Activated T-cell treated with anti-CD3 and anti-CD28 coated beads, Interleukin-2, amount 50 U/mL, for 48 hours (primary cell): ENCODE measurements around the gene SIGLEC12.
A peak's percentile ranks its signal among the peaks of the same experiment; 100 is the strongest.
"Not testable (repeated sequence)": the region's sequence is repeated elsewhere in the genome, so short reads cannot be mapped to it uniquely, and the experiment has no call there.

ENCODE experiments used
- DNase-seq, 2 experiments: peaks; one replicate each; pipeline ENCODE4 v3.0.0-alpha.2; 2020

Gene SIGLEC12

GRCh38 chr19:51479531-51480331 lies 21.9 kb downstream of the SIGLEC12 start:
- peak; percentile 52 to 59 for DNase-seq

- no peak for DNase-seq
Observed at GRCh38 chr19:51478381-51479234, 23.0 kb downstream of the SIGLEC12 start, which contains the start of gene CEACAM18. CEACAM18 (plus strand) TSS chr19:51478539.

GRCh38 chr19:51477344-51477743 lies 24.3 kb downstream of the SIGLEC12 start:
- no peak for DNase-seq

- DNase-seq = no peak
Observed at GRCh38 chr19:51476164-51476563, 25.4 kb downstream of the SIGLEC12 start.

- DNase-seq = peak; percentile 91 to 93
Observed at GRCh38 chr19:51473009-51473707, 28.4 kb downstream of the SIGLEC12 start.

GRCh38 chr19:51472607-51473006 lies 29.0 kb downstream of the SIGLEC12 start:
- no peak for DNase-seq

- no peak for DNase-seq
Observed at GRCh38 chr19:51471527-51471926, 30.1 kb downstream of the SIGLEC12 start.

- no peak for DNase-seq
Observed at GRCh38 chr19:51470966-51471365, 30.6 kb downstream of the SIGLEC12 start.

GRCh38 chr19:51469629-51470028 lies 32.0 kb downstream of the SIGLEC12 start:
- DNase-seq = no peak

- no peak for DNase-seq
Observed at GRCh38 chr19:51469162-51469561, 32.4 kb downstream of the SIGLEC12 start.

GRCh38 chr19:51468545-51468920 lies 33.1 kb downstream of the SIGLEC12 start:
- DNase-seq = no peak

GRCh38 chr19:51467864-51468544 lies 33.6 kb downstream of the SIGLEC12 start:
- no peak for DNase-seq

GRCh38 chr19:51466723-51467122 lies 34.9 kb downstream of the SIGLEC12 start:
- DNase-seq = no peak

GRCh38 chr19:51463976-51464581 lies 37.5 kb downstream of the SIGLEC12 start:
- not testable (repeated sequence) for DNase-seq

- DNase-seq = no peak
Observed at GRCh38 chr19:51462681-51463080, 38.9 kb downstream of the SIGLEC12 start.

GRCh38 chr19:51462276-51462675 lies 39.3 kb downstream of the SIGLEC12 start:
- peak in 1 of 2 experiments; percentile 15 for DNase-seq

- peak in 1 of 2 experiments; percentile 13 for DNase-seq
Observed at GRCh38 chr19:51461723-51462161, 39.9 kb downstream of the SIGLEC12 start.

GRCh38 chr19:51460164-51460992 lies 41.2 kb downstream of the SIGLEC12 start:
- no peak for DNase-seq

GRCh38 chr19:51458899-51459505 lies 42.6 kb downstream of the SIGLEC12 start:
- peak in 1 of 2 experiments; percentile 9 for DNase-seq

- no peak for DNase-seq
Observed at GRCh38 chr19:51458051-51458645, 43.5 kb downstream of the SIGLEC12 start, which contains the start of gene SIGLEC8. SIGLEC8 (minus strand) TSS chr19:51458454; CDS start chr19:51458387, 67 bp downstream.
